Measurements from ENCODE around the gene SYDE1. TPM values are rescaled to one million over a fixed set of nuclear protein-coding genes. Genes with fewer than 3 reads are reported as not detected.
A peak's percentile ranks its signal among the peaks of the same experiment; 100 is the strongest.

Gene SYDE1
- total RNA-seq, 1 experiment from 2014 or later = 15.0 TPM

GRCh38 chr19:15125232-15126067, 18.2 kb downstream of the SYDE1 start:
- DNase-seq (ENCODE audit: low spot score) = peak; percentile 98
- Mint-ChIP-seq H3K4me3 (peak overlapping the region; percentile 99), H3K27me3 (ENCODE audit: low read depth) (no peaks in the 10 kb centered on the region; the same call in 1 of the 2 replicates), H3K36me3 (peaks cover 13% of the 10 kb centered on the region), H3K27ac (peak overlapping the region; percentile 100), H3K9me3 (no peaks in the 10 kb centered on the region), H3K4me1 (peaks cover 5% of the 10 kb centered on the region; the same call in 1 of the 2 replicates)
- ChIA-PET POLR2A (no interaction called here), CTCF (interaction anchor here (1.0 to 4.2 kb wide), 12 partner anchors 13 to 430 kb away, joined by 3 to 59 read pairs (median 6); partner anchors contain the start of gene AKAP8L)
- peak; percentile 95 for ATAC-seq
- no peak for TF ChIP-seq EMX1 (CRISPR knock-in tag; IDR thresholded peaks at IDR 0.05)
- no peak for TF ChIP-seq ZNF317 (CRISPR knock-in tag; IDR thresholded peaks at IDR 0.05; ENCODE audit: borderline replicate concordance, low read depth)
- TF ChIP-seq, protein P1, sequence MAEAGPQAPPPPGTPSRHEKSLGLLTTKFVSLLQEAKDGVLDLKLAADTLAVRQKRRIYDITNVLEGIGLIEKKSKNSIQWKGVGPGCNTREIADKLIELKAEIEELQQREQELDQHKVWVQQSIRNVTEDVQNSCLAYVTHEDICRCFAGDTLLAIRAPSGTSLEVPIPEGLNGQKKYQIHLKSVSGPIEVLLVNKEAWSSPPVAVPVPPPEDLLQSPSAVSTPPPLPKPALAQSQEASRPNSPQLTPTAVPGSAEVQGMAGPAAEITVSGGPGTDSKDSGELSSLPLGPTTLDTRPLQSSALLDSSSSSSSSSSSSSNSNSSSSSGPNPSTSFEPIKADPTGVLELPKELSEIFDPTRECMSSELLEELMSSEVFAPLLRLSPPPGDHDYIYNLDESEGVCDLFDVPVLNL (CRISPR knock-in tag; IDR thresholded peaks at IDR 0.05; ENCODE audit: borderline replicate concordance, low read depth) = no peak
- no peak for TF ChIP-seq IRF1 (CRISPR knock-in tag; IDR thresholded peaks at IDR 0.05)
- no peak for TF ChIP-seq ZNF232 (CRISPR knock-in tag; IDR thresholded peaks at IDR 0.05)
- peak; percentile 2; the same call in 1 of the 2 replicates for TF ChIP-seq ZNF219 (CRISPR knock-in tag; IDR thresholded peaks at IDR 0.05; ENCODE audit: borderline replicate concordance)
- no peak for TF ChIP-seq MLX (CRISPR knock-in tag; IDR thresholded peaks at IDR 0.05)
- peak; percentile 98 for TF ChIP-seq USF2 (CRISPR knock-in tag; IDR thresholded peaks at IDR 0.05)
- TF ChIP-seq, protein P2, sequence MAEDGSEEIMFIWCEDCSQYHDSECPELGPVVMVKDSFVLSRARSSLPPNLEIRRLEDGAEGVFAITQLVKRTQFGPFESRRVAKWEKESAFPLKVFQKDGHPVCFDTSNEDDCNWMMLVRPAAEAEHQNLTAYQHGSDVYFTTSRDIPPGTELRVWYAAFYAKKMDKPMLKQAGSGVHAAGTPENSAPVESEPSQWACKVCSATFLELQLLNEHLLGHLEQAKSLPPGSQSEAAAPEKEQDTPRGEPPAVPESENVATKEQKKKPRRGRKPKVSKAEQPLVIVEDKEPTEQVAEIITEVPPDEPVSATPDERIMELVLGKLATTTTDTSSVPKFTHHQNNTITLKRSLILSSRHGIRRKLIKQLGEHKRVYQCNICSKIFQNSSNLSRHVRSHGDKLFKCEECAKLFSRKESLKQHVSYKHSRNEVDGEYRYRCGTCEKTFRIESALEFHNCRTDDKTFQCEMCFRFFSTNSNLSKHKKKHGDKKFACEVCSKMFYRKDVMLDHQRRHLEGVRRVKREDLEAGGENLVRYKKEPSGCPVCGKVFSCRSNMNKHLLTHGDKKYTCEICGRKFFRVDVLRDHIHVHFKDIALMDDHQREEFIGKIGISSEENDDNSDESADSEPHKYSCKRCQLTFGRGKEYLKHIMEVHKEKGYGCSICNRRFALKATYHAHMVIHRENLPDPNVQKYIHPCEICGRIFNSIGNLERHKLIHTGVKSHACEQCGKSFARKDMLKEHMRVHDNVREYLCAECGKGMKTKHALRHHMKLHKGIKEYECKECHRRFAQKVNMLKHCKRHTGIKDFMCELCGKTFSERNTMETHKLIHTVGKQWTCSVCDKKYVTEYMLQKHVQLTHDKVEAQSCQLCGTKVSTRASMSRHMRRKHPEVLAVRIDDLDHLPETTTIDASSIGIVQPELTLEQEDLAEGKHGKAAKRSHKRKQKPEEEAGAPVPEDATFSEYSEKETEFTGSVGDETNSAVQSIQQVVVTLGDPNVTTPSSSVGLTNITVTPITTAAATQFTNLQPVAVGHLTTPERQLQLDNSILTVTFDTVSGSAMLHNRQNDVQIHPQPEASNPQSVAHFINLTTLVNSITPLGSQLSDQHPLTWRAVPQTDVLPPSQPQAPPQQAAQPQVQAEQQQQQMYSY (CRISPR knock-in tag; IDR thresholded peaks at IDR 0.05) = no peak
- TF ChIP-seq NFE2L1 (CRISPR knock-in tag; IDR thresholded peaks at IDR 0.05) = no peak
- TF ChIP-seq SMAD4 (CRISPR knock-in tag; IDR thresholded peaks at IDR 0.05) = peak; percentile 47; the same call in 1 of the 2 replicates
- no peak for TF ChIP-seq STAT6 (CRISPR knock-in tag; conservative IDR thresholded peaks at IDR 0.05; ENCODE audit: low read depth)
- no peak for TF ChIP-seq NFATC4 (CRISPR knock-in tag; IDR thresholded peaks at IDR 0.05)
- TF ChIP-seq ATF3 (CRISPR knock-in tag; conservative IDR thresholded peaks at IDR 0.05) = no peak
- peak; percentile 79 for TF ChIP-seq SP1 (CRISPR knock-in tag; conservative IDR thresholded peaks at IDR 0.05)
- no peak for TF ChIP-seq AFF4 (CRISPR knock-in tag; IDR thresholded peaks at IDR 0.05; ENCODE audit: borderline replicate concordance)
- TF ChIP-seq ZNF416 (CRISPR knock-in tag; IDR thresholded peaks at IDR 0.05) = no peak
- no peak for TF ChIP-seq TCF7 (CRISPR knock-in tag; IDR thresholded peaks at IDR 0.05; ENCODE audit: low read depth)
- TF ChIP-seq ETV6 (CRISPR knock-in tag; IDR thresholded peaks at IDR 0.05) = 0 out of 2 replicates have a peak, but pooled peaks have one; percentile 46
- no peak for TF ChIP-seq RELA (CRISPR knock-in tag; IDR thresholded peaks at IDR 0.05; ENCODE audit: borderline replicate concordance)
